Cerebellar cortex (tissue), 1 donor: ENCODE measurements around the gene IKZF1.

Experiments used
- DNase-seq: peaks from one replicate; pipeline ENCODE4 v3.0.0-alpha.2; 2015; ENCODE audit warnings: low spot score

The IKZF1 gene

GRCh38 chr7:50304129-50304910 lies at the start of gene IKZF1:
Gene IKZF1, plus strand, starts transcription at chr7:50304716. Its CDS starts 14,346 bp downstream, at chr7:50319062.
- DNase-seq = no peak

- no peak for DNase-seq
Observed at GRCh38 chr7:50261593-50261992, 42.9 kb upstream of the IKZF1 start.

DNA sequence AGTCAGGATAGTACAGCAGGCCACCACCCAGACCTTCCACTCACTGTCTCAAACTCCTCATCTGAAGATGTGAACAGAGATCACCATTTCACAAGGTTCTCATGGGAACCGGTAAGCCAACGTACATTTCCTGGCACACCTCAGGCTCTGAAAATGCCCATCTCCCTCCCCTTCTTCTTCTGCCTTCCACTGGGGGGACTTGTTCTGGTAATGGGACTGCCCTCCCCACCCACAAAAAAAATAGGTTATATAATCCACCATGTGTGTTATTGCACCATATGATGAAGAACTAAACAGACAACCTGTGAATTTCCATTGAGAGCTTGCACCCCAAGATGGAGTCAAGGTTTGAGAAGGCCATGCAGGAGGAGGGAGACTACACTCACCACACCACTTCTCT lies 42.1 kb upstream of the IKZF1 start:
- DNase-seq = no peak

GRCh38 chr7:50262916-50263690 lies 41.4 kb upstream of the IKZF1 start:
- no peak for DNase-seq

DNA sequence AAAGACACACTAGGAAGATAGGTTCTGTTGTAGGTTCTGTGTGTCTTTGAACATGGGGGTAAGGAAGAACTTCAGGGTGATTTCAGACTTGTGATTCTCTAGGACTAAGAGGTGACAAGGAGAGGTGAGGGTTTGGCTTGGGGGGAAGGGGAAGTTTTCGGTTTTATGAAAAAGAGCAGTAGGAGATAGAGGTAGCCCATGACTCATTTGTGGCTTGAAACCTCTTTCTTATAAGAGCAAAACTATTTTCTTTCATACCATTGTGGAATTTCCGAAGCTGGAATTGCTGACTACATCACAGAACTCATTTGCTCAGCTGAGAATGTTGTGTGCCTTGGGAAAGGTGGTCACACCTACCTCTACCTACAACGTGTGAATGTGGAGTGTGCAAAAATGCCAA lies 39.6 kb upstream of the IKZF1 start:
- no peak for DNase-seq

DNA sequence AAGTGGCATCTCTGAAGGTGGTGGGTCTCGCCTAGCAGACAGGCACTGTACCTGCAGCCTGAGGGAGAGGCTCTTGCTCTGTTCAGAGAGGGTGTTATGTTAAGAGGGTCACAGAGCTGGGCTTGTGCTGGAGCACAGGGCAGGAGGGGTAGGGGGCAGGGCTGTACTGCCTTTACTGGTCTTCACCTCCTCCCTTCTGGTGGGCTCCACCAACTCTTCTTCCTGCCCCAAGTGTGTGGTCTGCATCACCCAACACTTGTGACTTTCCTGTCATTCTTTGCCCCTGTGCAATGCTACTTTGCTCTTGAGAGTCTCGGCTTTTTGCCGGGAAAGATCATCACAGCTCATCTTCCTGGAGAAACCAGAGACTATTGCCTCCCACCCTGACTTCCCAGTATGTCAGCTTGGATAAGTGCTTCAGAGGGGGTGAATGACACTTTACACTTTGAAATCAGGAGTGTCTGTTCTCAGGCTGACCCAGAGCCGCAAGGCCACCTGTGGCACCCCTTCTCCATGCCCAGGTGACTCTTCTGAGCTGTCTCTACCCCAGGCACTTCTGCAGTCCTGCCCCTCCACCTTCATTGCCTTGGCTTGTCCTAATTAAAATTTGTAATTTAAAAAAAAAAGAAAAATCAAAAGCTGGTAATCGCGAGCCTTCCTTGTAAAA lies 38.4 kb upstream of the IKZF1 start:
- no peak for DNase-seq

DNA sequence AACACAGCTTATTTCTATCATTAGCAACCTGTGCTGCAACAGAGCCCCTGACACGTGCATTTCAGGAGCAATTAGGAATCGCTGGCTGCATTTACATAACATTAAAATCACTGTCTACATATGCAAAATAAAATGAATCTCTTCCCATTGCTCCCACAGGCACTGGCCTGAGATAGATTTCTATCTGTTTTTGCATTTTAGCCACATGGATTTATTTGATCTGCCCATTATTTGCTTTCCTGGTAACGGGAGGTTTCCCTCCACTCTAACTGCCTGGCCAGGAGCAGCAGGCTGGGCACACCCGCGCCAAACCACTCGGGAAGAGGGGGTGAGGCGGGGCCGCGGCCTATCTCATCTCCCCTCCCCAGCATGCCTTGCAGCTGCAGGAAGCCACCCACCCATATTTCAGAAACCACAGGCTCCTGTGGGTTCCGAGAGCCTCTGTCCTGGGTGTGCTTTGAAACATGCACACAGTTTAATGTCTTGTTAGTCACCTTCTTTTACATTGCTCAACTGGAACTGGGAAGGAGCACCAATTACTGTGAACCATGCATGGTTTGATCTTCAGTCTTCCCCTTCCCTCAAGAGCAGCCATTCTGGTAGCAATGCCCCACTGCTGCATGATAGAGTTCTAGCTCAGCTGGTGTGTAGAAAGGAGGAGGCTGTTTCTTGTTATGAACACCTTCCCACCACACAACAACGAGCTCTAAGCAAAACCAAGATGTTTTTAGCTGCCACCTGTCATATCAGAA lies 37.7 kb upstream of the IKZF1 start:
- no peak for DNase-seq

DNA sequence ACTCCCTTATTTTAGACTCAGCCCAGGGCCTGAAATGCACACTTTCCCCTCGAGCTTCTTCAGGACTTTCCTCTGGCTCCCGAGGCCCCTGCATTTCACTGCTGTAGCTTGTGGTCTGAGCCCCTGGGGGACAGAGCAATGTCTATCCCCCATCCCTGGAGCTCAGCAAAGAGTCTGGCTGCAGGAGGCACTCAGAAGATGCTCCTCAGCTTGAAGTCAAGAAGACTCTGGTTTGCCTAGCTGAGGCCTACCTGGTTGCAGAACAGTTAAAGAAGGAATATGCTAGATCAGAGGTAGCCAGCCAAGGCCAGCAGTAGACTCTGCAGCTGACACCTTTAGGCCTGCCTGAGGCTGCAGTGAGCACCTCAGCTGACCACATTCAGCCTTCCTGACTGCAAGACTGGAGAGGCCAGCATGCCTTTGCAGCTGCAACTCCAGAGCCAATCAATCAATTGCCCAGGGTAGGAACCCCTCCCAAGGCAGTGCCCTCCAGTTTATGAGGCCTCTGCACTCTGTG lies 36.9 kb upstream of the IKZF1 start:
- no peak for DNase-seq

DNA sequence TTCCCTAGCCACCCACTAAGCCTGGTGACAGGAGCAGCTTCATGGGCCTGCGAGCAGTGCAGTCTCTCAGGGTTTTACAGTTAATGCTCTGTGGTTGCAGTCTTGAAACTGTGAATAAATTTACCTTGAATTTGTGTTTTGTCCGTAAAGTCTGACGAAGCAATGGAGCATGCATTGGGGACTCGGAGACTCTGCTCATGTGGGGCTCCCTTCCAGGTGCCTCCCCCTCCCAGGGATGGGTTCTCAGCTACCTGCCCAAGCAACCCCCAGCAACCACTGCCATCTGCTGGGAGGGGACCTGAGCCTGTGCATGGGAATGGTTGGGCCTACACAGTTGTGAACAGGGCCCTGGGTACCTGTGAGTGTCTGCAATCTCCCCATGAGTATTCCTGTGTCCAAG lies 36.3 kb upstream of the IKZF1 start:
- no peak for DNase-seq

- no peak for DNase-seq
Observed at GRCh38 chr7:50268990-50269389, 35.5 kb upstream of the IKZF1 start.

DNA sequence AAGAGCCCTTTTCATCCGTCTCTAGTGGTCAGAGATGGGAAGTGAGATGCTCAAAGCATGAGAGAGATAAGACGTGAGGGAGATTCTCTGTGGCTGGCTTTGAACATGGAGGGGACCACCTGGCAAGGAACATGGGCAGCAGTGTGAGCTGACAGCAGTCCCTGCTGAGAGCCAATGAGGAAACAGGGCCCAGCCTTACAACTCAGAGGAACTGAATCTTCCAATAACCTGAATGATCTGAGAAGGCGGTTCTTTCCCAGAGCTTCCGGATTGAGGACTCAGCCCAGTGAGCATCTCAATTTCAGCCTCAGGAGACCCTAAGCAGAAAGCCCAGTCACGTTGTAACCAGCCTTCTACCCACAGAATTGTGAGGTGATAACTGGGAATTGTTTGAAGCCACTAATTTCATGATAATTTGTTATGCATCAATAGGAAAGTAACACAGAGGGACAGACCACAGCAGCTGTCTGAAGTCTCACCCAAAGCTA lies 33.9 kb upstream of the IKZF1 start:
- no peak for DNase-seq

DNA sequence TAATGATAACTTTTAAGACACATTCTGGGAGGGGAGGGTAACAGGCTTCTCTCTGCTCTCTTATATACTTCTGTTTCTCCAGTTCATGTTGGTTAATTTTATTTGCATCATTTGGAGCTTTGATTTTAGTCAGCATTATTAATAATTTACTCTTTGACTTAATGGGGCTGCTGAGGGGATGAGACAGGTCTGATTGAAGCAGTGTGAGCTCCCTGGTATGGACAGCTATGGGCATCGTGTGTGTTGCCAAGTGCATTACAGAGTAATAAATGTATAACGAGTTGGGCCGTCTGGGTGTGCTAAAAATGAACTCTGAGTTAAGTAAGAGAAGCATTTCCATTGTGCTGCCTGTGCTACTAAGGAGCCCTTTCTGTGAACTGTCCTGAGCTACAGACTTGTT lies 31.7 kb upstream of the IKZF1 start:
- DNase-seq = no peak

DNA sequence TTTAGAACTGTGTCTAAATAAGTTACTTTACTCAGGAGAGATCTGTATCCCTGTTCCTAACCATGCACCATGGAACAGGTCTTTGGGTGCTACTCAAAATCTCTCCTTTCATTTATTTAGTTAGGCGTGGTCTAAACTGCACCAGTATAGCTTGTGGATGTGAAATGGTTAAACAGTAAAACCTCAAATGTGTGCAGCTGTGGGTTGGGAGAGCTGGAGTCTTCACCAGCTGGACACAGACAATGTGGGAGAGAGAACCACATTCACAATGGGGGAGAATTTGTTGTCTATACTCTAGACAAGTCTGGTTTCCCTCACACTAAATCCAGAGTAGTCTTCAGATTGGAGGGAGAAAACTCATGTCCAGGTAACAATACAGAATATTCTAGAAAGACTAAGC lies 31.2 kb upstream of the IKZF1 start:
- no peak for DNase-seq

DNA sequence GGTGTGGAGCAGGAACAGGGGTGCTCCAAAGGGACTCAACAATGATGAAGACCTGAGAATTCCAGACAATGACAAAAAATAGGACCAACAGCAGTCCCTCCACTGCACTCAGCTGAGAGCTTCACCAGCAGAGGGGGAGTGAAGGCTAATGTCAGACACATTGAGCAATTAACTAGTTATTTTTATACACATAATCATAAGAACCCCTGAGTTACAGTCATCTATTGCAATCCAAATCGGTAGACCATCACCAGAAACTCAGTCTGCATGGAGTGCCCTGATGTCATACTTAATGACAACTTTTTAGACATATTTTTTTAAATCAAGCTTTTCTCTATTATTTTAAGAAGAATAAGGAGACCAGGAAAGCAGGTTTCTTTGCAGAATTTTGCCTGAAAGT lies 30.6 kb upstream of the IKZF1 start:
- DNase-seq = no peak

DNA sequence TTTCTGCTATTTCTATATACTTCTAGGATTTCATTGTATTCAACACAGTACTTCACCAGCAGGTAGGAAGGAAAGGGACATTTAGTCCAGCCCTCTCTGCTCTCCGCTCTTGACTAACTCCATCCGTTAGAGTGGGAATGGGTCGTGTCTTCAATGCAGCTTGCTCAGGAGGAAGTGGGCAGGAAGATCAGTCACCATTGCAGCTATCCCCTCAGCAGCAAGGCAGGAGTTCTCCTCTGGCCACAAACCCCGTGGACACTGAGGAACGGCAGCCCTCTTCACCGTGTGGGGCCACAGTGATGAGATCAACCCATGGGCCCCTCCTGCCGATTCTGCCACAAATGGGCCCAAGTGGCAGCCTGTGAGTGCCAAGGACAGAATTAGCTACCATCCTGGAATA lies 30.2 kb upstream of the IKZF1 start:
- no peak for DNase-seq

DNA sequence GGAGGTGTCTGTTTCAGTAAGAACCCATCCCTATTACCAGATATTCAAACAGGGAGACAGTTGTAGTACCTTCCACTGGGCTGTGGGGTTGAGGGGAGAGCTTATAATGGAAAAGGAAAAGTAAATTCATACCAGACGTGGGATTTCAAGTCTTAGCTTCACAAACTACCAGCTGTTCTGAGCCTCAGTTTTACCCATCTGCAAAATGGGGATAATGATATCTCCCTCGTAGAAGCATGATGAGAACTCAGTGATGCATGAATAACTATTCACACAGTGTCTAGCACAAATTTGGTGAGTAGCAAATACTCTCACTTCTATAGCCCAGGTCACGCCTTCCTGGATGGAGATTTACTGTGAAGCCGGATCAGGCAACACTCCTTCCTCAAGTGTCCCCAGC lies 29.1 kb upstream of the IKZF1 start:
- DNase-seq = no peak

GRCh38 chr7:50276483-50276882 lies 28.0 kb upstream of the IKZF1 start:
- DNase-seq = no peak

DNA sequence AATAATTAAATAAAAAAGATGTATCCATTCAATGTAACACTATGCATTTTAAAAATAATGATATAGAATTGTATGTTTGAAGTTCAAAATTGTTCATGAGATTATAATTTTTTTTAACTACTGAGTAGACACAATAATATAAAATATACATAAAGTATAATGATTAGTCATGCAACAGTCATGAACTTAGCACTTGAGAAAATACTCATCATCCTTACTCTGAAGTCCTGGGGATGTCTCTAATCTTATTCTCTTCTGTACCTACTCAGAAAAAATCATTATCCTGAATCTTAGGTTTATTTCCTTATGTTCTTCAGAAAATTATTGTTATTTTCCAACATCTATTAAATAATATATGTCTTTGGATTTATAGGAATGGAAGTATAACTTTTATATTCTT lies 26.4 kb upstream of the IKZF1 start:
- no peak for DNase-seq

- no peak for DNase-seq
Observed at GRCh38 chr7:50281680-50282445, 22.7 kb upstream of the IKZF1 start.

- DNase-seq = no peak
Observed at GRCh38 chr7:50282813-50283605, 21.5 kb upstream of the IKZF1 start.
